ENCODE measurements around the gene RANBP10.
"Not testable (repeated sequence)": the region's sequence is repeated elsewhere in the genome, so short reads cannot be mapped to it uniquely, and the experiment has no call there.

Gene RANBP10

GRCh38 chr16:67760206-67760955 lies 46.0 kb downstream of the RANBP10 start:
- H3K27ac ChIP-seq: peak overlapping the region; percentile 39
- TF ChIP-seq ZFX (IDR thresholded peaks at IDR 0.05): no peak
- TF ChIP-seq, protein P1, sequence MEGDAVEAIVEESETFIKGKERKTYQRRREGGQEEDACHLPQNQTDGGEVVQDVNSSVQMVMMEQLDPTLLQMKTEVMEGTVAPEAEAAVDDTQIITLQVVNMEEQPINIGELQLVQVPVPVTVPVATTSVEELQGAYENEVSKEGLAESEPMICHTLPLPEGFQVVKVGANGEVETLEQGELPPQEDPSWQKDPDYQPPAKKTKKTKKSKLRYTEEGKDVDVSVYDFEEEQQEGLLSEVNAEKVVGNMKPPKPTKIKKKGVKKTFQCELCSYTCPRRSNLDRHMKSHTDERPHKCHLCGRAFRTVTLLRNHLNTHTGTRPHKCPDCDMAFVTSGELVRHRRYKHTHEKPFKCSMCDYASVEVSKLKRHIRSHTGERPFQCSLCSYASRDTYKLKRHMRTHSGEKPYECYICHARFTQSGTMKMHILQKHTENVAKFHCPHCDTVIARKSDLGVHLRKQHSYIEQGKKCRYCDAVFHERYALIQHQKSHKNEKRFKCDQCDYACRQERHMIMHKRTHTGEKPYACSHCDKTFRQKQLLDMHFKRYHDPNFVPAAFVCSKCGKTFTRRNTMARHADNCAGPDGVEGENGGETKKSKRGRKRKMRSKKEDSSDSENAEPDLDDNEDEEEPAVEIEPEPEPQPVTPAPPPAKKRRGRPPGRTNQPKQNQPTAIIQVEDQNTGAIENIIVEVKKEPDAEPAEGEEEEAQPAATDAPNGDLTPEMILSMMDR (conservative IDR thresholded peaks at IDR 0.05): no peak

DNA sequence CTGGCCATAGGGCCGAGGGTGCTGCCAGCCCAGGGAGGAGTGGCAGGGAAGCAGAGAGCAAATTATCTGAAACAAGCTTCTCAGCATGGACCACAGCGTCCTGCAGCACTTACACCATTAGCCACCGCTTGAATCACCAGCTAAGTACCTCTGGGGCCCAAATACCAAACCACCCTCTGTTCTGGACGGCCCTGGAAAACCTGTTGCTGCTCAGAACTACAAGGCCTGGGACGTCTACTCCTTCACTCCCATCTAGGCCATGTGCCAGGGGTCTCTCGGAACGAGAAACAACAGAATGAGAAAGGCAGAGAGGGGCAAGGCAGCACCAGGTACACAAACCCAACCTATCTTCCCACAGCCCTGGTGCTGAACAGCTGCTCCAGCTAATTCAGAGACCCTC lies 47.4 kb downstream of the RANBP10 start:
- peak overlapping the region; percentile 39 for H3K27ac ChIP-seq
- no peak for TF ChIP-seq ZFX (IDR thresholded peaks at IDR 0.05)
- TF ChIP-seq, protein P1 (conservative IDR thresholded peaks at IDR 0.05): no peak

DNA sequence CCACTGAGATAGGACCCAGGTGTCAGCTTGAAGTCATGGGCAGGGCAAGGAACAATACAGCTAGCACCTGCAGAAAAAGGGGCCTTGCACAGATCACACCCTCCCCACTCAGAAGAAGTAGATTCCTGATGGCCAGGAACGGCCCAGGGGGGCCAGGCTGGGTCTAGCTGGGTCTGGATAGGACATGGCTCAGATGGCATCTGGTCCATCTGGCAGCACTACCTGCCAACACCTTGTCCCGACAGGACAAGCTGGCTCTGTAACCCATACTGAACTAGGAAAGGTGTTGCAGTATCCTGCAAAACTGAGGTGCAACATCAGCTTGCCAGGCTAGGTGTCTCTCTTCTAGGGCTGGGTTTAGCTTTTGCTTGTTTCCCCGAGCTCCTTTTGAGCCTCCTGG lies 48.4 kb downstream of the RANBP10 start:
- TF ChIP-seq, protein P1 (conservative IDR thresholded peaks at IDR 0.05): no peak
- no peak for TF ChIP-seq ZFX (IDR thresholded peaks at IDR 0.05)
- no peak overlapping the region for H3K27ac ChIP-seq

DNA sequence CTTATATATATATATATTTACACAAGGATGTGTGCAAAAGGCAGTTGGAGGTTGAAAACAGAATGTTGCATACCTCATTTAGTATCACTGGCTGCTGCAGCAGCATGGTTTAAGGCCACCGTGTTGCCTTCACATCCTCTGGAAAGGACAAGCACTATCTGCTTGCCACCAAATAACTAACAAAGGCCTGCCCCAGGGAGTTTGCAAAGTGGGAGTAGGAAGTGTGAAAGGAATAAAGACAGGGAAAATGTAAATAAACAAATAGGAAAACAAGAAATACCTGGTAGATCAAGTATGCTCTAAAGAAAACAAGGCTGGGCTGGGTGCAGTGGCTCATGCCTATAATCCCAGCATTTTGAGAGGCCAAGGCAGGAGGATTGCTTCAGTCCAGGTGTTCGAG lies 53.7 kb downstream of the RANBP10 start:
- TF ChIP-seq, protein P1 (conservative IDR thresholded peaks at IDR 0.05): no peak
- no peak for TF ChIP-seq ZFX (IDR thresholded peaks at IDR 0.05)
- H3K27ac ChIP-seq: no peak overlapping the region

GRCh38 chr16:67751331-67751730 lies 55.0 kb downstream of the RANBP10 start:
- not testable (repeated sequence) for H3K27ac ChIP-seq

DNA sequence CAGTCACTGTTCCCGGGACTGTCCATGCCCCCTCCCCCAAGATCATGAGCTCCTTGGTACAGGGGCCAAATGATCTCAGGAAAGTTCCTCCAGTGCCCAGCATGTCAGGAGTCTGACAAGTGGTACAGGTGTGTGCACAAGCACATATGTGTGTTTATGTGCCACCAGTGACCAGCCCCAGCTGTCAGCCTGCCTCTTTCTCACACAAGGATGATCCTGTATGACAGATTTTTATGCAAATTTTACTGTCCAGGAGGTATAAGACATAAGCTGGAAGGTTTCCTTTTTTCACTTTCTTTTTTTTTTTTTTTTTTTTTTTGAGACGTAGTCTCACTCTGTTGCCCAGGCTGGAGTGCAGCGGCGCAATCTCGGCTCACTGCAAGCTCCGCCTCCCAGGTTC lies 55.9 kb downstream of the RANBP10 start:
- H3K27ac ChIP-seq: no peak overlapping the region
- no peak for TF ChIP-seq ZFX (IDR thresholded peaks at IDR 0.05)
- TF ChIP-seq, protein P1 (conservative IDR thresholded peaks at IDR 0.05): no peak

- TF ChIP-seq ZFX (IDR thresholded peaks at IDR 0.05): no peak
- TF ChIP-seq, protein P1 (conservative IDR thresholded peaks at IDR 0.05): no peak
- H3K27ac ChIP-seq: no peak overlapping the region
Observed at GRCh38 chr16:67749436-67750078, 56.8 kb downstream of the RANBP10 start.
